ENCODE data around the gene PDE7B. TPM values are rescaled to one million over a fixed set of nuclear protein-coding genes. Genes with fewer than 3 reads are reported as not detected.

The PDE7B gene
- total and polyA plus RNA-seq, 2 of the 13 experiments (the other 11 are each of a cell fraction or from before 2014, with no cell fraction given): not detected

GRCh38 chr6:136163260-136163659 is 311.8 kb downstream of the PDE7B start:
- Histone ChIP-seq H3K27me3 (ENCODE audit: control insufficient read depth in 1 of 2, insufficient read depth in 2 of 2, low read length in 2 of 2) (no peaks in the 10 kb centered on the region), H3K4me3 (replicated peaks in 1 of 3; ENCODE audit: insufficient read depth in 1 of 3, low read depth in 2 of 3, low read length in 3 of 3) (no peak overlapping the region), H3K79me2 (ENCODE audit: insufficient read depth, low read length) (no peaks in the 10 kb centered on the region), H3K4me2 (ENCODE audit: low read depth, low read length) (no peak overlapping the region), H3K27ac (ENCODE audit: extremely low read length, insufficient read depth, low read length) (no peak overlapping the region), H4K20me1 (ENCODE audit: insufficient read depth, low read length) (no peaks in the 10 kb centered on the region), H3K9me3 (ENCODE audit: low read length) (no peaks in the 10 kb centered on the region; the same call in 1 of the 2 replicates), H3K36me3 (replicated peaks in 1 of 2; ENCODE audit: control insufficient read depth in 1 of 2, insufficient read depth in 2 of 2, low read length in 2 of 2) (no peaks in the 10 kb centered on the region), H2AFZ (ENCODE audit: low read length) (no peak overlapping the region), H3K9ac (ENCODE audit: insufficient read depth, low read depth, low read length) (no peak overlapping the region), H3K4me1 (ENCODE audit: insufficient read depth, low read length) (no peaks in the 10 kb centered on the region)
- intact Hi-C loops (cut with micrococcal nuclease; ENCODE audit: unreplicated experiment): no loop called here
- CTCF ChIA-PET (ENCODE audit: low intra/inter-chr PET ratio, low total read pairs): no interaction called here
- in situ Hi-C loops (cut with HindIII; ENCODE audit: extremely low pct_ligation_motif_present, low pct_unique_long_range_greater_than_20kb): no loop called here
- FAIRE-seq: no peak
- no peak for DNase-seq (ENCODE audit: low spot score)
- 0% methylated on average over 2 of the region's 3 CpGs for WGBS (ENCODE audit: low lambda C conversion rate)
- no peak for ATAC-seq
- no TSS peak for BruUV-seq (replicated peaks)
- no peak for TF ChIP-seq NFKBIZ (CRISPR knock-in tag; IDR thresholded peaks at IDR 0.05)
- TF ChIP-seq NFIC (IDR thresholded peaks at IDR 0.05; ENCODE audit: low read length): no peak
- TF ChIP-seq RARA (CRISPR knock-in tag; IDR thresholded peaks at IDR 0.05): no peak
- TF ChIP-seq SALL1 (CRISPR knock-in tag; IDR thresholded peaks at IDR 0.05): no peak
- no peak for TF ChIP-seq ASH2L (IDR thresholded peaks at IDR 0.05; ENCODE audit: insufficient read length, low read depth, low read length)
- no peak for TF ChIP-seq ZBTB43 (CRISPR knock-in tag; conservative IDR thresholded peaks at IDR 0.05)
- no peak for TF ChIP-seq TGIF2 (CRISPR knock-in tag; IDR thresholded peaks at IDR 0.05)
- TF ChIP-seq HCFC1 (IDR thresholded peaks at IDR 0.05; ENCODE audit: low read depth, low read length): no peak
- no peak for TF ChIP-seq ZNF768 (CRISPR knock-in tag; IDR thresholded peaks at IDR 0.05)
- TF ChIP-seq NR2C2 (CRISPR knock-in tag; IDR thresholded peaks at IDR 0.05; ENCODE audit: borderline replicate concordance): no peak
- TF ChIP-seq SNRNP70 (IDR thresholded peaks at IDR 0.05; ENCODE audit: low read depth, low read length): no peak
- no peak for TF ChIP-seq ZNF761 (CRISPR knock-in tag; conservative IDR thresholded peaks at IDR 0.05)
- no peak for TF ChIP-seq ZNF343 (CRISPR knock-in tag; IDR thresholded peaks at IDR 0.05)
- POLR2A ChIA-PET: no interaction called here
